GM18861 (cell line): ENCODE data around the gene TAF1D.

ENCODE experiments used
- ATAC-seq: cut with Tn5 transposase; IDR thresholded peaks from one replicate; pipeline ENCODE4 v1.9.1; 2021; ENCODE audit not compliant: unreplicated experiment

Gene TAF1D

DNA sequence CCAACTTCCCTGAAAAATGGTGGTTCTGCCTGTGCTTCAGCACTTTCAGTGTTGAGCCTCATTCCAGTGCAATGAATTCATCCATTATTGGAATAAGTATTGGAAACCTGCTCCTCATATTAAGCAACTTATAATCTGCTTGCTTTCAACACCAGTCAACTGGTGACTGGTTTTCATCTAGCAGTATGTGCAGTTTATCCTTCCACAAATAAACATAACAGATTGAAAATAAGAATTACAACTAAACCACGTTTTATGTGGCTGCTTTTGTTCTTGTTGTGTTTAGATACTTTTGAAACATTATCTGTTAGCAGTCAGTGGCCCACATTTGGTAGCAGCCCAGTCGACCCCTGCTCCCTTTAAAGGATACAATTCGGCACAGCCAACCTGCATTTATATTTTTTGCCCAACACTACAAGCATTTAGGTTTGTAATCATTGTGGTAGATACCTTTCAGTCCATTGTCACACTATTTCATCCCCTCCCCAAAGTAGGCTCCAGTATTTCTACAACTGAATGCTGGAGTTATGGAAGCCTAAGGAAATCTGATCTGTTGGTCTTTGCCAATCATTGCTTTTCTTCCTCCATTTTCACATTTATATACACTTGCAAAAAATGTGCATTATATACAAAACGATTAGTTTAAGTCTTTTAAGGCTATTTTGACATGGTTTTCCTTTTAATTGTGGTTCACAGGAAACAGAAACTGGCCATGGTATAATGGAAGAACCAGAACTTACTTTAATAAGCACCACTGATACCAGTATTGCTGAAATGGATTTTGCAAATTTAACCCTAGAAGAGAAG is 13.1 kb downstream of the TAF1D start:
- ATAC-seq = no peak

- no peak for ATAC-seq
Observed at GRCh38 chr11:93724089-93724488, 17.2 kb downstream of the TAF1D start.

- no peak for ATAC-seq
Observed at GRCh38 chr11:93720522-93720921, 20.8 kb downstream of the TAF1D start.

GRCh38 chr11:93719310-93719709 is 22.0 kb downstream of the TAF1D start:
- no peak for ATAC-seq

GRCh38 chr11:93718057-93718563 is 23.2 kb downstream of the TAF1D start:
- ATAC-seq = peak; percentile 86

- no peak for ATAC-seq
Observed at GRCh38 chr11:93717501-93717900, 23.8 kb downstream of the TAF1D start.

DNA sequence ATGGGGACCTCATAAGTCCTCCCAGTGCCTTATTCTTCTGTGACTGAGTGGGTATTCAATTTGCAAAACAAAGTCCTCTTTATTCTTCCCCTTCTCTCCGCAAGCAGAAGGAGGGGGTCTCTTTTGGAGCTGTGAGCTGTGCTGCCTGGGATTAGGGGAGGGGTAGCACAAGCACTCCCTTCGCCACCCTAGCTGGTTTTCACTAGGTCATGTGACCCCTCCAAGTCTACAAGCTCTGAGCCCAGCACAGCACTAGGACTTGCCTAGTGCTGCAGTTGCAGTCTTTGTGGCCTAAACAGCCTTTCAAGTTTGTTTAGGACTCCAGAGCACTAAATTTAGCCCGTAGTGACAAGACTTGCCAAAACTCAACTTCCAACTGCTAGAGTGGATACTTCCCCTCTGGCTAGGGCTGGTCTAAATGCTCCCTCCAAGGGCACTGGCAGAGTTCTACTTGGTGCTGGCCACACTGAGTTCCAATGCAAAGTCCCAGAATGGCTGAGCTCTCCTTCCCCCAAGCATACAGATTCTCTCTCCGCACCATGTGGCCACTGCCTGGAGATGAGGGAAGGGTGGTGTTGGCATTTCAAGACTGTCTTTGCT is 25.4 kb downstream of the TAF1D start:
- no peak for ATAC-seq

DNA sequence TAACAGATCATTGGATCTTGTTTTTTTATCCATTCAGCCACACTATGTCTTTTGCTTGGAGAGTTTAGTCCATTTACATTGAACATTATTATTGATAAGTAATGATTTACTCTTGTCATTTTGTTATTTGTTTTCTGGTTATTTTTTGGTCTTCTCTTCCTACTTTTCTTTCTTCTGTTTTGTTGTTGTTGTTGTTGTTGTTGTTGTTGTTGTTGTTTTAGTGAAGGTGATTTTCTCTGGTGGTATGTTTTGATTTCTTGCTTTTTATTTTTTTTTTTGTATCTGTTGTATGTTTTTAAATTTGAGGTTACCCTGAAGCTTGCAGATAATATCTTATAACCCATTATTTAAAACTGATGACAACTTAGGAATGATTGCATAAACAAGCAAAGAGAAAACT is 28.6 kb downstream of the TAF1D start:
- ATAC-seq = no peak

- ATAC-seq = no peak
Observed at GRCh38 chr11:93710239-93710638, 31.1 kb downstream of the TAF1D start.

DNA sequence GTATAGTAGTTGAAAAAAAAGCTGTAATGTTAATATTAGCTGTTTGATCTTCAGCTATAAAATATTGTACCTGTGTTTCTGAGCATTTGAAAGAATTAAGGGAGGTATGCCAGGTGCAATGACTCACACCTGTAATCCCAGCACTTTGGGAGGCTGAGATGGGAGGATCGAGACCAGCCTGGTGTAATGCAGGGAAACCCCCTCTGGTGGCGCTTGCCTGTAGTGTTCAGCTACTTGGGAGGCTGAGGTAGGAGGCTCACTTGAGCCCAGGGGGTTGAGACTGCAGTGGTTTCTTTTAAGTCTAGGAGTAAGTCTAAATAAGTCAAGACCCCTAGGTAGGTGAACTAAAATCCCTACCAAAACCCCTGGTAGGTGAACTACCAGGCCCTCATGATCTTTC is 37.1 kb downstream of the TAF1D start:
- no peak for ATAC-seq

DNA sequence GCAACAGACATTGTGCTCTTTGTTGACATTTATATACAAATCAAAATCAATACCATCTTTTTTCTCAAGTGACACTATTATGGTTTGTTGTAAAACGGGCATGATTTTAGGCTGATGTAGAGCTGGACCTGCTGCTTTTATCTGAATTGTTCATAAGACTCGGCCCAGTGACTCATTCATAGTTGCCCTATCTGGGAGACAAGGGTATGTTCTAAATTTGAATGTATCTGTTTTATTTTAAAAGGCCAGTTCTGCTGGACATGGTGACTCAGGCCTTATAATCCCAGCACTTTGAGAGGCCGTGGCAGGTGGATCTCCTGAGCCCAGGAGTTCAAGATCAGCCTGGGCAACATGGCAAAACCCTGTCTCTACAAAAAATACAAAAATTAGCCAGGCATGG is 40.5 kb downstream of the TAF1D start:
- no peak for ATAC-seq

DNA sequence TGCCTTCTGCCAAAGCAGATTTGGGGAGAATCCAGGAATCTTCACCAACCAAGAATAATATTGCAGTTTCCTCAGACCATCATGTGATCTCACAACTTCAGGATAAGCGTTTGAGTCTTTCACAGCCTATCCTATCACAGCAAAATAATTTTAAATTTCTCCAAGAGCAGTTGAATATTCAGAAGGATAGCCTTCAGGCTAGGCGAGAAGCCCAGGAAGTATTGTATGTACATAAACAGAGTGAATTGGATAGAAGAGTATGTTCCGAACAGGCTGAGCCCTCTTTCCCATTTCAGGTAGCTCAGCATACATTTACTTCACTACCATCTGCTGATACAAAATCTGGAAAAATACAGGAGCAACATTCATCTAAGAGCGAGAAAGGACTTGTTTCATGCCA is 43.7 kb downstream of the TAF1D start:
- ATAC-seq = no peak

GRCh38 chr11:93694557-93694956 is 46.7 kb downstream of the TAF1D start:
- no peak for ATAC-seq

DNA sequence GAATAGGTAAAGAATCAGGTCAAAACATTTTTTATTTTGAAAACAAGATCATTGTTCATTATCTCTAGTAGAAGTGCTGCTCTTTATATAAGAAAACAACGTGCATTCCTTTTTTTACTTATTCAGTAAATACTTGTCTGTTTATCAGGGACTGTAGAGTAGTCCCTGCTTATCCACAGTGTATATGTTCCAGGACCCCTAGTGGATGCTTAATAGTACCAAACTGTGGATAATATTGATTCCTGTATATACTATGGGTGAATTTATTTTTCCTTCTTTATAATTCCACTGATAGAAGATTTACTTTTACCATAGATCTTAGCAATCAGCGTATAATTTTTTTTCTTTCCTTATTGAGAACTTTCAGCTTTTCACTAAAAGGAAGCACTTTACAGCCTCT is 47.2 kb downstream of the TAF1D start:
- no peak for ATAC-seq

- ATAC-seq = no peak
Observed at GRCh38 chr11:93689240-93689639, 52.1 kb downstream of the TAF1D start.

GRCh38 chr11:93686812-93687211 is 54.5 kb downstream of the TAF1D start:
- no peak for ATAC-seq

DNA sequence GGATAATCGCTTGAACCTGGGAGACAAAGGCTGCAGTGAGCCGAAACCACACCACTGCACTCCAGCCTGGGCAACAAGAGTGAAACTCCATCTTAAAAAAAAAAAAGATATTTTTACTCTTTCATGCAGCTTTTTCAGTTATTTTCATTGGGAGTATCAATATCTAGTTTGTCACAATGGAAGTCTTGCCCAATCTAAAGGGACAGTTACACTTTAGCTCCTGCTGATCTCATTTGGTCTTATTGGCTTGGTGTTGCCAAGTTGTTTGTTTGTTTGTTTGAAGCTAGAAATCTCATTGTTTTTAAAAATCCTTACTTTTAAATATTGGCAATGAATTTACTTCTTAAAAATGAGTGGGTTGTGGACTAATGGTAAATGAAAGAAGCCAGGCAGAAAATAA is 55.1 kb downstream of the TAF1D start:
- ATAC-seq = no peak
